ENCODE results near the gene KCNQ1. TPM values are rescaled to one million over a fixed set of nuclear protein-coding genes. Genes with fewer than 3 reads are reported as not detected.
A peak's percentile ranks its signal among the peaks of the same experiment; 100 is the strongest.

KCNQ1 gene
- total RNA-seq, 1 experiment from 2014 or later: 2.5 TPM

DNA sequence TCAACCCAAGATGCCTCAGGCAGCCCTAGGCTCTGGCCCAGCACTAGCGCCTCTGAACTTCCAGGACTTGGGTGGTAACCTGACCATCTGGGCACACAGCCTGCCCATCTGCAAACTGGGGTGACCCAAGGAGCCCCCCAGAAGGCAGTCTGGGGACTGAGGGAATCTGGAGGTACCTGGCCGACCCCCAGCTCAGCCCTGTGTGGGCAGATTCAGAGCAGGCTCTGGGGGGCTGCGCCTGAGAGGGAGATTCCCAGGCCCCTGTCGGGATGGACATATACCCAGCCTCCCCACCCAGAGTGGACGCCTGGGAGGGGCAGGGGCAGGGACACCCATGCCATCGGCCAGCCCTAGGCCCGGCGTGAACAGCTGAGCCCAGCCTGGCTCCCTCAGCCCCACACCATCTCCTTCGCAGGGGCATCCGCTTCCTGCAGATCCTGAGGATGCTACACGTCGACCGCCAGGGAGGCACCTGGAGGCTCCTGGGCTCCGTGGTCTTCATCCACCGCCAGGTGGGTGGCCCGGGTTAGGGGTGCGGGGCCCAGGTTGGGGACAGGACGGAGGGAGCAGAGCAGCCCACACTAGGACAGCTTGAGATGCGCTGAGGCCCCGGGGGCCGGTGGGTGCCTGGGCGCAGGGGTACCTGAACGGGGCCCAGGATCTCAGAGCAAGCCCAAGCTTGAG is 126.9 kb downstream of the KCNQ1 start (continued):
- TF ChIP-seq, protein P1, sequence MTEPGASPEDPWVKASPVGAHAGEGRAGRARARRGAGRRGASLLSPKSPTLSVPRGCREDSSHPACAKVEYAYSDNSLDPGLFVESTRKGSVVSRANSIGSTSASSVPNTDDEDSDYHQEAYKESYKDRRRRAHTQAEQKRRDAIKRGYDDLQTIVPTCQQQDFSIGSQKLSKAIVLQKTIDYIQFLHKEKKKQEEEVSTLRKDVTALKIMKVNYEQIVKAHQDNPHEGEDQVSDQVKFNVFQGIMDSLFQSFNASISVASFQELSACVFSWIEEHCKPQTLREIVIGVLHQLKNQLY (CRISPR knock-in tag; IDR thresholded peaks at IDR 0.05): no peak
- TF ChIP-seq, protein P2, sequence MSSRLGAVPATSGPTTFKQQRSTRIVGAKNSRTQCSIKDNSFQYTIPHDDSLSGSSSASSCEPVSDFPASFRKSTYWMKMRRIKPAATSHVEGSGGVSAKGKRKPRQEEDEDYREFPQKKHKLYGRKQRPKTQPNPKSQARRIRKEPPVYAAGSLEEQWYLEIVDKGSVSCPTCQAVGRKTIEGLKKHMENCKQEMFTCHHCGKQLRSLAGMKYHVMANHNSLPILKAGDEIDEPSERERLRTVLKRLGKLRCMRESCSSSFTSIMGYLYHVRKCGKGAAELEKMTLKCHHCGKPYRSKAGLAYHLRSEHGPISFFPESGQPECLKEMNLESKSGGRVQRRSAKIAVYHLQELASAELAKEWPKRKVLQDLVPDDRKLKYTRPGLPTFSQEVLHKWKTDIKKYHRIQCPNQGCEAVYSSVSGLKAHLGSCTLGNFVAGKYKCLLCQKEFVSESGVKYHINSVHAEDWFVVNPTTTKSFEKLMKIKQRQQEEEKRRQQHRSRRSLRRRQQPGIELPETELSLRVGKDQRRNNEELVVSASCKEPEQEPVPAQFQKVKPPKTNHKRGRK (CRISPR knock-in tag; IDR thresholded peaks at IDR 0.05; ENCODE audit: borderline replicate concordance): no peak
- TF ChIP-seq NR2C2 (CRISPR knock-in tag; IDR thresholded peaks at IDR 0.05) (no peak), TEAD4 (CRISPR knock-in tag; IDR thresholded peaks at IDR 0.05) (no peak)

DNA sequence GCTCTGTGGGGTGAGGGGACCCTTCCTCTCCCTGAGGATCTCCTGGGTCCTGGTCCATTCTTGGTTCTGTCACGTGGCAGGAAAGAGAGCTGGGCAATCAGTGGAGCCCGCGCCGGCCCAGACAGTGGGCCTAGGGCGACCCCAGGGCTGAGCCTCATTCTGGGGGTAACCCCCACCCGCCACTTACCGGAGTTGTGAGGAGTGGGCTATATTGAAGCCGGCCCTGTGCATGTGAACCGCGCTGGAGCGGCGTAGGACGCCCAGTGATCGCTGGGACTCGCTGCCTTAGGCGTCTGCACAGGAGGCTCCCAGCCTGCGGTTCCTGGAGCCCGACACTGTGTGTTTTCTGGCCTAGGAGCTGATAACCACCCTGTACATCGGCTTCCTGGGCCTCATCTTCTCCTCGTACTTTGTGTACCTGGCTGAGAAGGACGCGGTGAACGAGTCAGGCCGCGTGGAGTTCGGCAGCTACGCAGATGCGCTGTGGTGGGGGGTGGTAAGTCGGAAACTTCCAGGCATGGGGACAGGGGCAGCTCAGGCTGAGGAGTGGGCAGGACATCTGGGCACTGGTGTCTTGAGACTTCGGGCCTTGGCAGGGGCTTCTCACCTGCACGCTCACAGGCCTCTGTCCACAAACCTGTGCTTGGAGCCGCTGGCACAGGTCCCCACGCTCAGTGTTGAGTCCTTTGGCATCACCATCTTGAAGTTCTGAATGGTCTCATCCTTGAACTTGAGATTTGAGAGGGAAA is 127.9 kb downstream of the KCNQ1 start:
- peaks cover 53% of the 10 kb centered on the region for H3K27me3 Mint-ChIP-seq (ENCODE audit: low read depth)

DNA sequence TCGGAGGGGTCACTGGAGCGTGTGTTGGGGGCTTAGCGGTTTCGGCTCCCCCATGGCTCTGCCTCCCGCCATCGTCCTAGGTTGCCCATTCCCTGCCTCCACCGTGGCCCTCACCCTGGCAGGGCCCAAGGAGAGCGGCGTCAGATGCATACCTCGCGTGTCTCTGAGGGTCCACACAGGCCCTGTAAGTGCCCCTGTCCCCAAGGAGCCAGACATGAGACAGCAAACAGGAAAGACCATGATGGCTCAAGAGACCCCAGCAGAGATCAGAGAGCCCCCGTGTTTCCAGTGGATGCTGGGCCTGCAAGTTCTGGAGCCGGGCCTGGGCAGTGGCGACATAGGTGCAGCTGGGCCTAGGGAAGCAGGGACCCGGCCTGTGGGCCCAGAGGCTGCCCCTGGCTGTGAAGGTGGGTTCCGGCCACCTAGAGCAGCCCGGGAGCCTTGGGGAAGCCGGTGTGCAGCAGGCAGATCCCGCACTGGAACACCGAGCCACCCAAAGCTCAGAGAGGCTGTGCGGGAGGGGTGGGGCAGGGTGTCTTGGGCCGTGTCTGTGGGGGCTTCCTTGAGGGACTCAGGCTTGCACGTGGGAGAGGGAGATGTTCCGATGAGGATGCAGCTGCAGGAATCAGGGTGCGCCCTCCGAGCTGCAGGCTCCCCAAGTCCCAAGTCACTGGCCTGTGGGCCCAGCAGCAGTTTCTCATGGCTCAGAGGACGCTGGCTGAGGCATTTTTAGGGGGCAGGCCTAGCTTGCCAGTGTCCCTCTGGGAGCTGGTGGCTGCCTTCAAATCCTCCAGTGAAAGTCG is 128.6 kb downstream of the KCNQ1 start:
- DNase-seq (ENCODE audit: low spot score) (peak; percentile 7), ATAC-seq (no peak)
- Mint-ChIP-seq H3K27ac (no peak overlapping the region), H3K4me3 (no peak overlapping the region), H3K9me3 (no peaks in the 10 kb centered on the region), H3K27me3 (ENCODE audit: low read depth) (peaks cover 51% of the 10 kb centered on the region), H3K4me1 (no peaks in the 10 kb centered on the region), H3K36me3 (no peaks in the 10 kb centered on the region)
- ChIA-PET POLR2A (interaction anchor here (1.1 kb wide), 1 partner anchor 19 kb away, joined by 3 read pairs; no protein-coding TSS in a partner anchor), CTCF (no interaction called here)
- TF ChIP-seq ZNF396 (CRISPR knock-in tag; IDR thresholded peaks at IDR 0.05; ENCODE audit: borderline replicate concordance): no peak
- TF ChIP-seq, protein P3, sequence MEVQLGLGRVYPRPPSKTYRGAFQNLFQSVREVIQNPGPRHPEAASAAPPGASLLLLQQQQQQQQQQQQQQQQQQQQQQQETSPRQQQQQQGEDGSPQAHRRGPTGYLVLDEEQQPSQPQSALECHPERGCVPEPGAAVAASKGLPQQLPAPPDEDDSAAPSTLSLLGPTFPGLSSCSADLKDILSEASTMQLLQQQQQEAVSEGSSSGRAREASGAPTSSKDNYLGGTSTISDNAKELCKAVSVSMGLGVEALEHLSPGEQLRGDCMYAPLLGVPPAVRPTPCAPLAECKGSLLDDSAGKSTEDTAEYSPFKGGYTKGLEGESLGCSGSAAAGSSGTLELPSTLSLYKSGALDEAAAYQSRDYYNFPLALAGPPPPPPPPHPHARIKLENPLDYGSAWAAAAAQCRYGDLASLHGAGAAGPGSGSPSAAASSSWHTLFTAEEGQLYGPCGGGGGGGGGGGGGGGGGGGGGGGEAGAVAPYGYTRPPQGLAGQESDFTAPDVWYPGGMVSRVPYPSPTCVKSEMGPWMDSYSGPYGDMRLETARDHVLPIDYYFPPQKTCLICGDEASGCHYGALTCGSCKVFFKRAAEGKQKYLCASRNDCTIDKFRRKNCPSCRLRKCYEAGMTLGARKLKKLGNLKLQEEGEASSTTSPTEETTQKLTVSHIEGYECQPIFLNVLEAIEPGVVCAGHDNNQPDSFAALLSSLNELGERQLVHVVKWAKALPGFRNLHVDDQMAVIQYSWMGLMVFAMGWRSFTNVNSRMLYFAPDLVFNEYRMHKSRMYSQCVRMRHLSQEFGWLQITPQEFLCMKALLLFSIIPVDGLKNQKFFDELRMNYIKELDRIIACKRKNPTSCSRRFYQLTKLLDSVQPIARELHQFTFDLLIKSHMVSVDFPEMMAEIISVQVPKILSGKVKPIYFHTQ (CRISPR knock-in tag; IDR thresholded peaks at IDR 0.05): no peak
- TF ChIP-seq TP53 (CRISPR knock-in tag; IDR thresholded peaks at IDR 0.05): no peak
- TF ChIP-seq NR3C1 (CRISPR knock-in tag; conservative IDR thresholded peaks at IDR 0.05; ENCODE audit: low read depth): no peak
- no peak for TF ChIP-seq ZNF219 (CRISPR knock-in tag; IDR thresholded peaks at IDR 0.05; ENCODE audit: borderline replicate concordance)
- TF ChIP-seq MXD4 (CRISPR knock-in tag; IDR thresholded peaks at IDR 0.05; ENCODE audit: borderline replicate concordance): no peak
- TF ChIP-seq, protein P4, sequence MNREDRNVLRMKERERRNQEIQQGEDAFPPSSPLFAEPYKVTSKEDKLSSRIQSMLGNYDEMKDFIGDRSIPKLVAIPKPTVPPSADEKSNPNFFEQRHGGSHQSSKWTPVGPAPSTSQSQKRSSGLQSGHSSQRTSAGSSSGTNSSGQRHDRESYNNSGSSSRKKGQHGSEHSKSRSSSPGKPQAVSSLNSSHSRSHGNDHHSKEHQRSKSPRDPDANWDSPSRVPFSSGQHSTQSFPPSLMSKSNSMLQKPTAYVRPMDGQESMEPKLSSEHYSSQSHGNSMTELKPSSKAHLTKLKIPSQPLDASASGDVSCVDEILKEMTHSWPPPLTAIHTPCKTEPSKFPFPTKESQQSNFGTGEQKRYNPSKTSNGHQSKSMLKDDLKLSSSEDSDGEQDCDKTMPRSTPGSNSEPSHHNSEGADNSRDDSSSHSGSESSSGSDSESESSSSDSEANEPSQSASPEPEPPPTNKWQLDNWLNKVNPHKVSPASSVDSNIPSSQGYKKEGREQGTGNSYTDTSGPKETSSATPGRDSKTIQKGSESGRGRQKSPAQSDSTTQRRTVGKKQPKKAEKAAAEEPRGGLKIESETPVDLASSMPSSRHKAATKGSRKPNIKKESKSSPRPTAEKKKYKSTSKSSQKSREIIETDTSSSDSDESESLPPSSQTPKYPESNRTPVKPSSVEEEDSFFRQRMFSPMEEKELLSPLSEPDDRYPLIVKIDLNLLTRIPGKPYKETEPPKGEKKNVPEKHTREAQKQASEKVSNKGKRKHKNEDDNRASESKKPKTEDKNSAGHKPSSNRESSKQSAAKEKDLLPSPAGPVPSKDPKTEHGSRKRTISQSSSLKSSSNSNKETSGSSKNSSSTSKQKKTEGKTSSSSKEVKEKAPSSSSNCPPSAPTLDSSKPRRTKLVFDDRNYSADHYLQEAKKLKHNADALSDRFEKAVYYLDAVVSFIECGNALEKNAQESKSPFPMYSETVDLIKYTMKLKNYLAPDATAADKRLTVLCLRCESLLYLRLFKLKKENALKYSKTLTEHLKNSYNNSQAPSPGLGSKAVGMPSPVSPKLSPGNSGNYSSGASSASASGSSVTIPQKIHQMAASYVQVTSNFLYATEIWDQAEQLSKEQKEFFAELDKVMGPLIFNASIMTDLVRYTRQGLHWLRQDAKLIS (CRISPR knock-in tag; IDR thresholded peaks at IDR 0.05; ENCODE audit: borderline replicate concordance): no peak
- TF ChIP-seq, protein P5, sequence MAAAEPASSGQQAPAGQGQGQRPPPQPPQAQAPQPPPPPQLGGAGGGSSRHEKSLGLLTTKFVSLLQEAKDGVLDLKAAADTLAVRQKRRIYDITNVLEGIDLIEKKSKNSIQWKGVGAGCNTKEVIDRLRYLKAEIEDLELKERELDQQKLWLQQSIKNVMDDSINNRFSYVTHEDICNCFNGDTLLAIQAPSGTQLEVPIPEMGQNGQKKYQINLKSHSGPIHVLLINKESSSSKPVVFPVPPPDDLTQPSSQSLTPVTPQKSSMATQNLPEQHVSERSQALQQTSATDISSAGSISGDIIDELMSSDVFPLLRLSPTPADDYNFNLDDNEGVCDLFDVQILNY (CRISPR knock-in tag; IDR thresholded peaks at IDR 0.05): no peak

More for the DNA sequence above, 127.9 kb downstream of the KCNQ1 start:
- no peaks in the 10 kb centered on the region for H3K9me3 Mint-ChIP-seq
- no peaks in the 10 kb centered on the region for H3K4me1 Mint-ChIP-seq
- H3K36me3 Mint-ChIP-seq: no peaks in the 10 kb centered on the region
- ATAC-seq: no peak
- POLR2A ChIA-PET: interaction anchor here (1.1 kb wide), 1 partner anchor 18 kb away, joined by 3 read pairs; no protein-coding TSS in a partner anchor
- H3K27ac Mint-ChIP-seq: no peak overlapping the region
- no peak overlapping the region for H3K4me3 Mint-ChIP-seq
- CTCF ChIA-PET: no interaction called here
- no peak for DNase-seq (ENCODE audit: low spot score)
- no peak for TF ChIP-seq GTF2I (CRISPR knock-in tag; conservative IDR thresholded peaks at IDR 0.05)
- TF ChIP-seq TEAD4 (CRISPR knock-in tag; IDR thresholded peaks at IDR 0.05): no peak
- TF ChIP-seq, protein P6, sequence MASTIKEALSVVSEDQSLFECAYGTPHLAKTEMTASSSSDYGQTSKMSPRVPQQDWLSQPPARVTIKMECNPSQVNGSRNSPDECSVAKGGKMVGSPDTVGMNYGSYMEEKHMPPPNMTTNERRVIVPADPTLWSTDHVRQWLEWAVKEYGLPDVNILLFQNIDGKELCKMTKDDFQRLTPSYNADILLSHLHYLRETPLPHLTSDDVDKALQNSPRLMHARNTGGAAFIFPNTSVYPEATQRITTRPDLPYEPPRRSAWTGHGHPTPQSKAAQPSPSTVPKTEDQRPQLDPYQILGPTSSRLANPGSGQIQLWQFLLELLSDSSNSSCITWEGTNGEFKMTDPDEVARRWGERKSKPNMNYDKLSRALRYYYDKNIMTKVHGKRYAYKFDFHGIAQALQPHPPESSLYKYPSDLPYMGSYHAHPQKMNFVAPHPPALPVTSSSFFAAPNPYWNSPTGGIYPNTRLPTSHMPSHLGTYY (CRISPR knock-in tag; IDR thresholded peaks at IDR 0.05): no peak
- TF ChIP-seq, protein P7, sequence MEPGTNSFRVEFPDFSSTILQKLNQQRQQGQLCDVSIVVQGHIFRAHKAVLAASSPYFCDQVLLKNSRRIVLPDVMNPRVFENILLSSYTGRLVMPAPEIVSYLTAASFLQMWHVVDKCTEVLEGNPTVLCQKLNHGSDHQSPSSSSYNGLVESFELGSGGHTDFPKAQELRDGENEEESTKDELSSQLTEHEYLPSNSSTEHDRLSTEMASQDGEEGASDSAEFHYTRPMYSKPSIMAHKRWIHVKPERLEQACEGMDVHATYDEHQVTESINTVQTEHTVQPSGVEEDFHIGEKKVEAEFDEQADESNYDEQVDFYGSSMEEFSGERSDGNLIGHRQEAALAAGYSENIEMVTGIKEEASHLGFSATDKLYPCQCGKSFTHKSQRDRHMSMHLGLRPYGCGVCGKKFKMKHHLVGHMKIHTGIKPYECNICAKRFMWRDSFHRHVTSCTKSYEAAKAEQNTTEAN (CRISPR knock-in tag; IDR thresholded peaks at IDR 0.05): no peak

All from WTC11 (cell line).